HG02970 (cell line): ENCODE measurements around the gene HIVEP3.
"Not testable (repeated sequence)": the region's sequence is repeated elsewhere in the genome, so short reads cannot be mapped to it uniquely, and the experiment has no call there.

ENCODE experiments used
- ATAC-seq: cut with Tn5 transposase; IDR thresholded peaks from one replicate; pipeline ENCODE4 v1.9.1; 2021; ENCODE audit warnings: mild to moderate bottlenecking, moderate library complexity, moderate number of reproducible peaks; ENCODE audit not compliant: unreplicated experiment, low FRiP score

The HIVEP3 gene

GRCh38 chr1:41554746-41555145 lies 364.0 kb downstream of the HIVEP3 start:
- ATAC-seq, result not testable (repeated sequence)

DNA sequence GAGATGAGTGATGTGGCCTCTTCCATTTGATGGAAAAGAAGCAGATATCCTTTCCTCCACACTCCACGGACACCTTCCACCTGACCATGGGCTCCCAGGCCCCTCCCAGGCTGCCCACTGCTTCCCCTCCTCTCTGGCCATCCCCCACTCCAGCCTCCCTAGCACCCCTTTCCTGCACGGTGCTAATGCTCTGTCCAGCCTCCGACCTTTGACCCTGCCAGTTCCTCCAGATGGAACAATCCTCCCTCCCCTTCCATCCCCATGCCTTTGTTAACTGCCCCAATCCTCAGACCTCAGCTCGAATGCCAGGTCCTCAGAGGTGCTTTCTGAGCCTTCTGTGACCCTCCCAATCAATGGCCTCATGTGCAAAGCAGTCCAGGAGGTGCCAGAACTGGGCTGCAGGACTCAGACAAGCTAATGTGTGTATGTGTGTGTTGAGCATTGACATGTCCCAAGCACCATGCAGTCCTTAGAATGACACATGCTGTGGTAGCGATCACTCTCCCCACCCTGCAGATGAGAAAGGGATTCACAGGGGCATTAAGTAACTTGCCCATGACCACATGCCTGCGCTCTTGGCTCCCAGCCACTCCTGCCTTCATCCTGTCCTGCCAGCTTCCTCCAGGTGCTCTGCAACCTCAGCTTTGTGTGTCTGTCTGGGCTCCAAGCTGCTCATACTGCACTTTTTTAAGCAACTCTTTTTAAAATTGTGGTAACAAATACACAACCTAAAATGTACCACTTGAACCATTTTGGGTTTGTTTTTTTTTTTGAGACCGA lies 370.8 kb downstream of the HIVEP3 start:
- ATAC-seq, result no peak

DNA sequence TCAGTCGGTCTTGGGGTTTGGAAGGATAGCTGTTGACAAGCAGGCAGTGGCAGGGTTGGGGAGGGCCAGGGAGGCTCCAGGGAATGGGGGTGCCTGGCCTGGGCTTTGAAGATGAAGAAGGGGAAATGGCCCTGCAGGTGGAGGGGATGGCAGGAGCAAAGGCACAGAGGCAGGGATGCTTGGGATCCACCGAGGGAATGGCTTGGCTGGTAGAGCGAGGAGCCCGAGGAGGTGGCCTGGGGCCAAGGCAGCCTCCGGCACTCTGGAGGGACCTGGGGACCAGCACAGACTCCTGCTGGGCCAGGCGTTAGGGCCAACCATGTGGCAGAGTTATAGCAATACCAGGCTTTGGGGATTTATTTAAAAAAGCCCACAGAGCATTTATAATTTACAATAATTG lies 371.4 kb downstream of the HIVEP3 start:
- ATAC-seq, result no peak

GRCh38 chr1:41546833-41547135 lies 371.9 kb downstream of the HIVEP3 start:
- no peak for ATAC-seq

- ATAC-seq, result no peak
Measured at GRCh38 chr1:41545996-41546832, 372.5 kb downstream of the HIVEP3 start.

- no peak for ATAC-seq
Measured at GRCh38 chr1:41542196-41542930, 376.4 kb downstream of the HIVEP3 start.

- no peak for ATAC-seq
Measured at GRCh38 chr1:41541592-41541952, 377.1 kb downstream of the HIVEP3 start.

- no peak for ATAC-seq
Measured at GRCh38 chr1:41540886-41541591, 377.7 kb downstream of the HIVEP3 start.

DNA sequence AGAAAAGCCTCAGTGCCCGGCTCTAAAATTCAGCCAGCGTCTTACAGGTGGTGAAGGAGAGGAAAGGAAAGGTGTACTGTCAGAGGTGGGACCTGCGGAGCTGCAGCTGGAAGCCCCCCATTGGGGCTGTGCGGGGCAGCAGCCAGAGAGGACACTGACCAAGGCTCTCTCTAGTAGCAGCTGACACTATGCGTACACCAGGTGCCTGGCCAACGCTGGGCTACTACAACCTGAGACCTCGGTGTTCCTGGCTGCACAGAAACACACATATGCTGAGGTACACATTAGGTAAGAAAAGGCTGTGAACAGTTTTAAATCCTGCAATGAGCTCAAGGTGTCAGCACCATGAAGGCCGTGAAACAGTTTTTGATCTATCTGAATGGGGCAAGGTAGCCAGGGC lies 378.7 kb downstream of the HIVEP3 start:
- no peak for ATAC-seq

DNA sequence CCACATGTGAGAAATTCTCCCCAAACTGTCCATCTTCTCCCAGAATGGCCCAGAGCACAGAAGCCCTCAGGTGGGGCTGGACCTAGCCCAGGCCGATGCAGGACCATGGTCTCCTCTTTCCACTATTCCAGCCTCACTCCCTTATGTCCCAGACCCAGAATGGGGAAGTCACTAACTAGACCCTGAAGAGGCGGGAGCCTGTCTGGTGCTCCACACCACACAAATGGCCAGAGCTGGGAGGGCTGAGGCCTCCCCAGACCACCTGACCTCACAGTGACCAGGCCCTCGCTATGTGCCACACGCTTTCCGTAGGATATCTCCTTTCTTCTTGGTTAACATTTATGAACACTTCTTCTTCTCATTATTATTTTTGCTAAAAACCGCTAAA lies 379.3 kb downstream of the HIVEP3 start:
- no peak for ATAC-seq

- no peak for ATAC-seq
Measured at GRCh38 chr1:41538741-41539417, 379.8 kb downstream of the HIVEP3 start.

DNA sequence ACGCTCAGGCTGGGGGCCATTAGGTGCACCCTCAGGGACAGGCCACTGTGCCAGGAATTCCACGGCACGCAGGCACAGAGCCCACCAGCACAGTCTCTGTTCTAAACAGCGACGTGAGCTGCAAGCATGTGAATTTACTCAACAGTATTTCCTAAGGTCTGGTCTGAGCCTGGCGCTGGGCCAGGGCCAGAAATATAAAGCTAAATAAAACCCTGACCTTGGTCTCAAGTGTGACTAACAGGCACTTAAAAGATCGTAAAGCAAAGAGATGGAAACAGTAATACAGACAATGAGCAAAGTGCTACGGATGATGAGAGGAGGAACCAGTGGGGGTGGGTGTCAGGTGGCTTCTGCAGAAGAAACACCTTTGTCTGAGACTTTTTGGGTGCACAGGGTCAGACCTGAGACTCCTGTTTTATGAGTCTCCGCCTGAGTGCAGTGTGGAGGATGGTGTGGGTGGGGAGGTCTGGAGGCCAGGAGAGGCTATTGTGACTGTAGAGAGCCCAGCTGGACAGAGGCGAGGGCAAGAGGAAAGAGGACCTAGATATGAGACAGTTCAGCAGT lies 380.9 kb downstream of the HIVEP3 start:
- ATAC-seq, result no peak

DNA sequence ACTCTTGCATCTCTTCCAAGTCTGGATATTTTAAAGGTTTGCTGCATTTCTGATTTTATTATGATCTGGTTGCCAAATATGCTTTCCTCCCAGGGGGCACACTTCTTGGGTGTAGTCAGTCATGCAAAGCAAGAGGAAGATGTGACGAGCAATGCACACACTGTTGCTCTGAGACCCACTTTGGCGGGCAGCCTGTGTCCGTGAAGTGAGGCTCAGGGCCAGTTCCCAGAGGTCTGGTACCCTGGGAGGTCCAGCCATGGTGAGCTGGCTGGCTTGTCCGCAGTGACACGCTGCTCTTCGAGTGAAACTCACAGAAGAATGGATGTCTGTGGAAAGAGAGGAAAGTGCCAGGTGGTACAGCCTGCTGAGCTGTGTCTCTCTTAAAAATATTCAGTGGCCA lies 381.5 kb downstream of the HIVEP3 start:
- no peak for ATAC-seq

DNA sequence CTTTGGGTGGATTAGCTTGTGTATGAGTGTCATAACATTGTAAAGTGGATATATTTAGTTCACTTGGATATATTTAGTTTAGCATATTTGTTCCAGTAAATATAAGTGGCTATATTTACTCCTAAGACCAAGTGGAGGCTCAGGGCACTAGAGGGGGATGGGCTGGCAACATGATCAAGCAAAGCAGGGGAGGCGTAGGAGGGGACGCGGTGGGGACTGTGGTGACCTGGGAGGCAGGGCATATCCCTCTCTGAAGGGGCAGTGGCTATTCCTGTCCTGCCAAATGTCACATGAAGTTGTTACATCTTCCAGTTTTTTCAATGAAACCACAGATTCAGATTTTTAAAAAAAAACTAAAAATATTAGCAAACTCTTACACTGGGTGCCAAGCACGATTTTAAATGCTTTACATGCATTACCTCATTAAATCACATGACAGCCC lies 382.3 kb downstream of the HIVEP3 start:
- no peak for ATAC-seq

- ATAC-seq, result no peak
Measured at GRCh38 chr1:41535716-41536115, 383.0 kb downstream of the HIVEP3 start.

- no peak for ATAC-seq
Measured at GRCh38 chr1:41535276-41535675, 383.4 kb downstream of the HIVEP3 start.

DNA sequence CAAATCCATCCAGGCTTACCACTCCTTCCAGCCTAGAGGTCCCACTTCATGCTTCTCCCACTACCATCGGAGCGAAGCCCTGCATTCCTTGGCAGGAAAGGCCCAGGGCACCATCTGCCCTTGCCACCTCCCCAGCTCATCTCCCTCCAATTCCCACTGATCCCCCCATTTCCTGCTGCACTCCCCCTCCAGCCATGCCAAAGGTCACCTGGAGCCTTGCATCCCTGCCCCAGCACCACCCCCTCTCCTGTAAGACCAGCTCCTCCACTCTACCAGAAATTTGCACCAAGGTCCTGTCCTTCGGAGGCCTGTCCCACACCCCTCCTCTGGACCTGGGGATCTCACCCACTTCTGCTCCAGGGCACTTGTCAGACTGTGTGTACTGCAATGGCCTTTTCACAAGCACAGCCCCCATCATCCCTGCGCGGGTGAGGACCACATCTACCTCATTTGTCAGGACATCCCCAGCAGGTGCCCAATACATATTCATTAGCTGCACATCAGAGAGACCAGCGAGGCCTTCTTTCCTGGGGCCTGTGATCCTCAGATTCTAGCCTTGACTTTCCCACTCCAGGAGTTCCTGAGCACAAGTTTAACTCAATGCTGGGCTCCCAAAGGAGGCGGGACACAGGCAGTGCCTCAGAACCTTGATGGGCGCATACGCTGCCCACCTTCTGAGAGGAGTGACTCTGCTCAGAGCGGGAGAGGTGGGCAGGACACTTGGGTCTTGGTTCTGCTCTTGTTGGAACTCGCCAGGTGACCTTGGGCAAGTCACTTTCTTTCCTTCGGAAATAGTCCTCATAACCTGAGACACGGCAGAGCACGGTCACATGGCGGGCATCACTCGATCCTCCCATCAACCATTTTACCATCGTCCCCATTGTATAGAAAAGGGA lies 384.3 kb downstream of the HIVEP3 start:
- ATAC-seq, result no peak

GRCh38 chr1:41533731-41534080 lies 385.0 kb downstream of the HIVEP3 start:
- ATAC-seq, result no peak
